PC-9 (cell line): ENCODE data around the gene ATP13A3. TPM values are rescaled to one million over a fixed set of nuclear protein-coding genes. Genes with fewer than 3 reads are reported as not detected.

Source experiments
- BruUV-seq: library from RNA; stranded (reverse); fragments of 400-500 nt; replicated peaks from 2 replicates; lab custom pipeline; 2021; lab: Mats Ljungman, UMichigan
- CTCF ChIA-PET: fragments of 300-600 bp; sonication (Branson Sonifier 250); formaldehyde crosslinking; loops from one replicate; lab custom pipeline; 2022; ENCODE audit warnings: antibody characterized with exemption; lab: Charles Lee
- POLR2A ChIA-PET: fragments of 300-600 bp; sonication (Branson Sonifier 250); formaldehyde crosslinking; loops from one replicate; lab custom pipeline; 2022; ENCODE audit warnings: antibody characterized with exemption; ENCODE audit not compliant: unreplicated experiment; lab: Charles Lee
- DNase-seq, 2 experiments: peaks; one replicate each; pipeline versions ENCODE4 v3.0.0 to v3.0.0-alpha.2; 2015 to 2022; ENCODE audit warnings: mixed read lengths in 1 of 2
- H2AFZ ChIP-seq: fragments of 200-600 bp; sonication (generic); 2 replicates; pipeline ENCODE4 v1.8.1; 2017; ENCODE audit warnings: antibody characterized with exemption
- H3F3A ChIP-seq: fragments of 200-600 bp; sonication (generic); 2 replicates; pipeline ENCODE4 v1.8.1; 2017; ENCODE audit warnings: antibody characterized with exemption, mild to moderate bottlenecking, low read depth; ENCODE audit not compliant: insufficient read depth
- H3K27ac ChIP-seq: fragments of 200-600 bp; sonication (generic); 2 replicates; pipeline ENCODE4 v1.6.1; 2016; ENCODE audit warnings: mixed run types
- H3K27me3 ChIP-seq: fragments of 200-600 bp; sonication (generic); 2 replicates; pipeline ENCODE4 v1.6.1; 2016; ENCODE audit warnings: low read depth, mixed run types; ENCODE audit not compliant: insufficient read depth
- H3K36me3 ChIP-seq: fragments of 200-600 bp; sonication (generic); 2 replicates; pipeline ENCODE4 v1.6.1; 2016; ENCODE audit warnings: low read depth, mixed run types
- H3K4me1 ChIP-seq: fragments of 200-600 bp; sonication (generic); replicated peaks from 2 replicates; pipeline ENCODE4 v1.6.1; 2016; ENCODE audit warnings: mixed run types; ENCODE audit not compliant: insufficient read depth
- H3K4me2 ChIP-seq: fragments of 200-600 bp; sonication (generic); 2 replicates; pipeline ENCODE4 v1.6.1; 2017; ENCODE audit warnings: mixed run types
- H3K4me3 ChIP-seq: fragments of 200-600 bp; sonication (generic); 2 replicates; pipeline ENCODE4 v1.6.1; 2016; ENCODE audit warnings: mixed run types
- H3K79me2 ChIP-seq: fragments of 200-600 bp; sonication (generic); 2 replicates; pipeline ENCODE4 v1.6.1; 2017; ENCODE audit warnings: low read depth, mixed run types
- H3K9me2 ChIP-seq: fragments of 200-600 bp; sonication (generic); 2 replicates; pipeline ENCODE4 v1.8.1; 2017; ENCODE audit warnings: mild to moderate bottlenecking; ENCODE audit not compliant: insufficient read depth
- H3K9me3 ChIP-seq: fragments of 200-600 bp; sonication (generic); 2 replicates; pipeline ENCODE4 v1.8.1; 2016; ENCODE audit warnings: low read depth; ENCODE audit not compliant: insufficient read depth
- H4K20me1 ChIP-seq: fragments of 200-600 bp; sonication (generic); 2 replicates; pipeline ENCODE4 v1.8.1; 2017; ENCODE audit not compliant: insufficient read depth
- CTCF ChIP-seq: fragments of 200-600 bp; sonication (generic); conservative IDR thresholded peaks from 2 replicates; pipeline ENCODE4 v1.6.1; 2017; ENCODE audit warnings: mixed run types, antibody characterized with exemption, mild to moderate bottlenecking, moderate library complexity
- EZH2 ChIP-seq: fragments of 200-600 bp; sonication (generic); IDR thresholded peaks from 2 replicates; pipeline ENCODE4 v1.8.0; 2017; ENCODE audit warnings: antibody characterized with exemption, low read depth
- intact Hi-C: fragments of 100-400 bp; cut with micrococcal nuclease; formaldehyde crosslinking; loops from one replicate; pipeline ENCODE4 v1.10.0; 2022; ENCODE audit not compliant: unreplicated experiment
- total RNA-seq: library from RNA; stranded (reverse); gene quantifications from 2 replicates; pipeline ENCODE4 v1.2.3, GENCODE V29; 2021

ATP13A3 gene
- total RNA-seq, 1 experiment from 2014 or later: 242 TPM

- H3K9me3 ChIP-seq: no peaks in the 10 kb centered on the region
- no TSS peak for BruUV-seq
- POLR2A ChIA-PET: no interaction called here
- no peaks in the 10 kb centered on the region for H3K27me3 ChIP-seq
- no peak overlapping the region for H2AFZ ChIP-seq
- no peak overlapping the region for H3K4me2 ChIP-seq
- no peaks in the 10 kb centered on the region for H3K4me1 ChIP-seq
- intact Hi-C loops: loop anchor here (5.0 kb wide), 3 partner anchors 738 to 1588 kb away; no protein-coding TSS in a partner anchor
- H3F3A ChIP-seq: peaks cover 38% of the 10 kb centered on the region
- DNase-seq: no peak
- H3K79me2 ChIP-seq: no peaks in the 10 kb centered on the region; the same call in 1 of the 2 replicates
- H3K9me2 ChIP-seq: no peaks in the 10 kb centered on the region
- TF ChIP-seq CTCF (no peak), EZH2 (no peak)
- CTCF ChIA-PET: no interaction called here
- H3K4me3 ChIP-seq: no peak overlapping the region
- H3K27ac ChIP-seq: no peak overlapping the region
- peaks cover 11% of the 10 kb centered on the region for H3K36me3 ChIP-seq
- peaks cover 7% of the 10 kb centered on the region for H4K20me1 ChIP-seq
Observed at GRCh38 chr3:194399874-194400411, 86.9 kb downstream of the ATP13A3 start.

- Histone ChIP-seq H4K20me1 (peaks cover 3% of the 10 kb centered on the region), H3K4me1 (no peaks in the 10 kb centered on the region), H3K9me2 (no peaks in the 10 kb centered on the region), H3K79me2 (no peaks in the 10 kb centered on the region; the same call in 1 of the 2 replicates), H2AFZ (no peak within 1 kb of the TSS), H3K36me3 (peaks cover 8% of the 10 kb centered on the region), H3K27ac (no peak within 1 kb of the TSS), H3F3A (peaks cover 32% of the 10 kb centered on the region), H3K9me3 (no peaks in the 10 kb centered on the region), H3K27me3 (no peaks in the 10 kb centered on the region), H3K4me2 (no peak within 1 kb of the TSS), H3K4me3 (no peak within 1 kb of the TSS)
- intact Hi-C loops: no loop called here
- BruUV-seq: no TSS peak
- TF ChIP-seq CTCF: no peak
- TF ChIP-seq EZH2: no peak
- ChIA-PET CTCF (no interaction called here), POLR2A (interaction anchor here (0.6 kb wide), 1 partner anchor 693 kb away, joined by 7 read pairs; no protein-coding TSS in a partner anchor)
- no peak for DNase-seq
Observed at GRCh38 chr3:194399166-194399565, 87.6 kb downstream of the ATP13A3 start, which contains the start of gene GP5. Gene GP5 (minus strand): TSS chr3:194399266. CDS start chr3:194398282, 984 bp downstream.

- ChIA-PET CTCF (no interaction called here), POLR2A (interaction anchor here (0.6 kb wide), 1 partner anchor 95 kb away, joined by 4 read pairs; no protein-coding TSS in a partner anchor)
- H3F3A ChIP-seq: peaks cover 20% of the 10 kb centered on the region
- H3K36me3 ChIP-seq: no peaks in the 10 kb centered on the region
- H3K9me3 ChIP-seq: no peaks in the 10 kb centered on the region
- no peak overlapping the region for H3K27ac ChIP-seq
- no peaks in the 10 kb centered on the region for H3K4me1 ChIP-seq
- DNase-seq: no peak
- no peaks in the 10 kb centered on the region for H3K9me2 ChIP-seq
- no peak overlapping the region for H3K4me2 ChIP-seq
- TF ChIP-seq CTCF: no peak
- TF ChIP-seq EZH2: no peak
- H3K4me3 ChIP-seq: no peak overlapping the region
- no peaks in the 10 kb centered on the region for H4K20me1 ChIP-seq
- intact Hi-C loops: no loop called here
- no peaks in the 10 kb centered on the region for H3K27me3 ChIP-seq
- no peak overlapping the region for H2AFZ ChIP-seq
- no TSS peak for BruUV-seq
- no peaks in the 10 kb centered on the region for H3K79me2 ChIP-seq
Observed at GRCh38 chr3:194397757-194398312, 89.0 kb downstream of the ATP13A3 start.
